ENCODE measurements around the gene WDR62. TPM values are rescaled to one million over a fixed set of nuclear protein-coding genes. Genes with fewer than 3 reads are reported as not detected.

The WDR62 gene
- polyA plus RNA-seq, 1 donor (not counting 4 experiments of a cell fraction or from before 2014, with no cell fraction given): 2.3 TPM

DNA sequence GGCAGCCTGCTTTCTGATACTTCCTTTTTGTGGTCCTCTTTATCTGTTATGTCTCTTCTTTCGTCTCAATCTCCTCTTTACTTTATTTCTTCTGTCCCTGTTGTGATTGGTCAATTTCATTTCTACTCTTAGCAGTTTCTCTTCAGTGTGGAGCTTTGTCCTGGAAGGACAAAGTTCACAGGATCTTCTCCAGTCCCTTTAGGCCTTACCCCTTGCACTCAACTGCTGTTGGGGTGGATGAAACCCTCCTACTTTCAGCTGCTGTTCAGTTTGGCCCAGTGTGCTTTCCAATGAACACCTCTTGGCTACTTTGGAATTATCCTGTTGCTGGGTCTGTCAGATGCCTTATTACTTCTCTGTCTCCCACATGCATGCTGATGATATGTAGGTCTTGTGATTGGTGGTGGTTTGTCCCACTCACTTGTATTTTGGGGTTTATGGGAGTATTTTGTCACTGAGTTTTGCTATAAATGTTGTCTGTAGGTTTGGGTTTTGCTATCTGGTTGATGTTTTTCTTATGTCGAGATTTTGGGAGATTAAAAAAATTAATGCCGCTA, 24.8 kb downstream of the WDR62 start:
- dilution Hi-C loops (cut with MboI; ENCODE audit: extremely low pct_ligation_motif_present, low sequenced_read_pairs): no loop called here
- no peaks in the 10 kb centered on the region for H3K4me1 ChIP-seq (ENCODE audit: control insufficient read depth, extremely low read depth, insufficient read depth, low read length)
- H3K9me3 ChIP-seq (ENCODE audit: control insufficient read depth, low read depth, low read length): no peaks in the 10 kb centered on the region
- H3K27ac ChIP-seq (ENCODE audit: control insufficient read depth, insufficient read depth, low read length): no peak overlapping the region
- no peaks in the 10 kb centered on the region for H3K27me3 ChIP-seq (ENCODE audit: control insufficient read depth, extremely low read depth, insufficient read depth, low read length)
- H2AFZ ChIP-seq (ENCODE audit: control insufficient read depth, low read length): no peak overlapping the region
- peaks cover 4 to 23% of the 10 kb centered on the region in 2 experiments for H3K36me3 ChIP-seq (ENCODE audit: control insufficient read depth in 2 of 2, extremely low read depth in 1 of 2, insufficient read depth in 2 of 2, low read length in 2 of 2)
- no peak overlapping the region for H3K9ac ChIP-seq (ENCODE audit: control insufficient read depth, extremely low read depth, insufficient read depth, low read length)
- no peak for DNase-seq (ENCODE audit: low read depth, low spot score)
- no peaks in the 10 kb centered on the region for H3K9me1 ChIP-seq (ENCODE audit: control insufficient read depth, extremely low read depth, insufficient read depth, low read length)
- no peak overlapping the region for H3K4me3 ChIP-seq (ENCODE audit: control insufficient read depth in 2 of 3, extremely low read depth in 1 of 3, insufficient read depth in 2 of 3, low read depth in 1 of 3, low read length in 3 of 3)
- TF ChIP-seq, protein P1, sequence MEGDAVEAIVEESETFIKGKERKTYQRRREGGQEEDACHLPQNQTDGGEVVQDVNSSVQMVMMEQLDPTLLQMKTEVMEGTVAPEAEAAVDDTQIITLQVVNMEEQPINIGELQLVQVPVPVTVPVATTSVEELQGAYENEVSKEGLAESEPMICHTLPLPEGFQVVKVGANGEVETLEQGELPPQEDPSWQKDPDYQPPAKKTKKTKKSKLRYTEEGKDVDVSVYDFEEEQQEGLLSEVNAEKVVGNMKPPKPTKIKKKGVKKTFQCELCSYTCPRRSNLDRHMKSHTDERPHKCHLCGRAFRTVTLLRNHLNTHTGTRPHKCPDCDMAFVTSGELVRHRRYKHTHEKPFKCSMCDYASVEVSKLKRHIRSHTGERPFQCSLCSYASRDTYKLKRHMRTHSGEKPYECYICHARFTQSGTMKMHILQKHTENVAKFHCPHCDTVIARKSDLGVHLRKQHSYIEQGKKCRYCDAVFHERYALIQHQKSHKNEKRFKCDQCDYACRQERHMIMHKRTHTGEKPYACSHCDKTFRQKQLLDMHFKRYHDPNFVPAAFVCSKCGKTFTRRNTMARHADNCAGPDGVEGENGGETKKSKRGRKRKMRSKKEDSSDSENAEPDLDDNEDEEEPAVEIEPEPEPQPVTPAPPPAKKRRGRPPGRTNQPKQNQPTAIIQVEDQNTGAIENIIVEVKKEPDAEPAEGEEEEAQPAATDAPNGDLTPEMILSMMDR (optimal IDR thresholded peaks at IDR 0.05 in 1 of 3, IDR thresholded peaks at IDR 0.05 in 1 of 3, conservative IDR thresholded peaks at IDR 0.05 in 1 of 3; ENCODE audit: extremely low read depth in 1 of 3, insufficient read depth in 2 of 3, low read length in 3 of 3): no peak
- no peak for TF ChIP-seq EZH2 (IDR thresholded peaks at IDR 0.05; ENCODE audit: low read length)
- no peak for FAIRE-seq
- H3K79me2 ChIP-seq (ENCODE audit: control insufficient read depth, insufficient read depth, low read length): no peaks in the 10 kb centered on the region
- no peak overlapping the region for H3K4me2 ChIP-seq (ENCODE audit: control insufficient read depth, extremely low read depth, insufficient read depth, low read depth, low read length)
- no peaks in the 10 kb centered on the region for H4K20me1 ChIP-seq (ENCODE audit: control insufficient read depth, extremely low read depth, insufficient read depth, low read length)

DNA sequence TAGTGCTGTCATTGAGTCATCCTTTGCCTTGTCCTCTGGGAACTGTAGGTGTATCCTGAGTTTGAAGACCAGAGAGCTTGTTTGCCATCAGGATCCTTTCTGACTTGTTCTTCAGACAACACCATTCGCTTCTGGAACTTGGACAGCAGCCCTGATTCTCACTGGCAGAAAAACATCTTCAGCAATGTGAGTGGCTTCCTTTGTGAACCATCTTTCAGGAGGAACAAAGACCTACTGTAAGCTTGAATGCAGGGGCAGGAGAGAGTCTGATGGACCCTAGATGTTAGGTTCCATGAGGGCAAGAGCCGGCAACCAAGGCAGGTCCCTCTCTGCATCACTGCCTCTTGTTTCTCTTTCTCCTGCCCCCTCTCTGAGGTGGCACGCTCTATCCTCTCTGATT, 26.7 kb downstream of the WDR62 start:
- Histone ChIP-seq H3K4me3 (ENCODE audit: control insufficient read depth in 2 of 3, extremely low read depth in 1 of 3, insufficient read depth in 2 of 3, low read depth in 1 of 3, low read length in 3 of 3) (no peak overlapping the region), H3K36me3 (ENCODE audit: control insufficient read depth in 2 of 2, extremely low read depth in 1 of 2, insufficient read depth in 2 of 2, low read length in 2 of 2) (peaks cover 5 to 24% of the 10 kb centered on the region in 2 experiments), H3K9ac (ENCODE audit: control insufficient read depth, extremely low read depth, insufficient read depth, low read length) (no peak overlapping the region), H3K27me3 (ENCODE audit: control insufficient read depth, extremely low read depth, insufficient read depth, low read length) (no peaks in the 10 kb centered on the region), H3K4me1 (ENCODE audit: control insufficient read depth, extremely low read depth, insufficient read depth, low read length) (no peaks in the 10 kb centered on the region), H3K9me3 (ENCODE audit: control insufficient read depth, low read depth, low read length) (no peaks in the 10 kb centered on the region), H2AFZ (ENCODE audit: control insufficient read depth, low read length) (no peak overlapping the region), H3K4me2 (ENCODE audit: control insufficient read depth, extremely low read depth, insufficient read depth, low read depth, low read length) (no peak overlapping the region), H3K9me1 (ENCODE audit: control insufficient read depth, extremely low read depth, insufficient read depth, low read length) (no peaks in the 10 kb centered on the region), H4K20me1 (ENCODE audit: control insufficient read depth, extremely low read depth, insufficient read depth, low read length) (no peaks in the 10 kb centered on the region), H3K79me2 (ENCODE audit: control insufficient read depth, insufficient read depth, low read length) (no peaks in the 10 kb centered on the region), H3K27ac (ENCODE audit: control insufficient read depth, insufficient read depth, low read length) (no peak overlapping the region)
- DNase-seq (ENCODE audit: low read depth, low spot score): no peak
- TF ChIP-seq, protein P1 (optimal IDR thresholded peaks at IDR 0.05 in 1 of 3, IDR thresholded peaks at IDR 0.05 in 1 of 3, conservative IDR thresholded peaks at IDR 0.05 in 1 of 3; ENCODE audit: extremely low read depth in 1 of 3, insufficient read depth in 2 of 3, low read length in 3 of 3): no peak
- no peak for TF ChIP-seq EZH2 (IDR thresholded peaks at IDR 0.05; ENCODE audit: low read length)
- no peak for FAIRE-seq
- dilution Hi-C loops (cut with MboI; ENCODE audit: extremely low pct_ligation_motif_present, low sequenced_read_pairs): no loop called here
